Right atrium auricular region (tissue), 2 donors: Measurements from ENCODE around the gene CASP9. TPM values are rescaled to one million over a fixed set of nuclear protein-coding genes. Genes with fewer than 3 reads are reported as not detected.
"Not testable (repeated sequence)": the region's sequence is repeated elsewhere in the genome, so short reads cannot be mapped to it uniquely, and the experiment has no call there.

ENCODE experiments used
- DNase-seq: peaks from one replicate; pipeline ENCODE4 v3.0.0-alpha.2; 2019; ENCODE audit warnings: low spot score
- H3K27ac ChIP-seq, 2 donors: fragments of 200-600 bp; sonication (generic); 1 replicate in 1 of 2; 2 replicates in 1 of 2; pipeline ENCODE4 v1.5.1; 2016 to 2019
- H3K27me3 ChIP-seq, 2 donors: fragments of 200-600 bp; sonication (generic); one replicate each; pipeline versions ENCODE4 v1.5.1 to v1.6.0; 2017 to 2019
- H3K36me3 ChIP-seq: fragments of 200-600 bp; sonication (generic); one replicate; pipeline ENCODE4 v1.5.1; 2016
- H3K4me1 ChIP-seq, 2 donors: fragments of 200-600 bp; sonication (generic); one replicate each; pipeline versions ENCODE4 v1.5.1 to v1.6.0; 2017 to 2019
- H3K4me3 ChIP-seq, 2 donors: fragments of 200-600 bp; sonication (generic); 1 replicate in 1 of 2; 2 replicates in 1 of 2; pipeline ENCODE4 v1.5.1; 2017 to 2019; ENCODE audit warnings: mild to moderate bottlenecking in 1 of 2, moderate library complexity in 1 of 2
- H3K9me3 ChIP-seq, 2 donors: fragments of 200-600 bp; sonication (generic); one replicate each; pipeline ENCODE4 v1.5.1; 2019
- CTCF ChIP-seq, 2 donors: fragments of 200-600 bp; sonication (generic); IDR thresholded peaks; one replicate each; pipeline ENCODE4 v1.5.1; 2019; ENCODE audit warnings: antibody characterized with exemption in 2 of 2
- total RNA-seq, 2 donors: library from RNA; depleted of rRNA; stranded (reverse); fragments of >200 nt; gene quantifications; one replicate each; pipeline ENCODE4 v1.1.0, GENCODE V29; 2016

The CASP9 gene
- total RNA-seq, 2 donors from 2014 or later: 6.8 to 11.9 TPM

DNA sequence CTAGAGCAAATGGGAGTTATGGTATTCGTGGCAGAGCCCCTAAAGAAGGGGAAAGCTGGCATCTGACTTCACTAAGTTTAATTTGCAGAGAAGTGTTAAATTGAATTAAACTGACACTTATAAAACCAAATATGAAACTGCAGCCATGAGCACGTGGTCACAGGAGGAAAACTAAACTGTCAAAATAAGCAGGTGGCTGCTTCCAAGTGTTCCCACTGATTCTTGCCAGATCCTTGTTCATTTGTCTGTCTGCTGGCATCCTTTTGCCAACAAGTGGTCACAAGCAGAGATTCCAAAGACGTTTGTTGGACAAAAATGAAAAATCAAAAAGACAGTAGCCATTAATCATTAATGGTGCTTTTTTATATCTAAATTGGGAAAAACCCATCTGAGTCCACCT lies 54.7 kb downstream of the CASP9 start:
- Histone ChIP-seq H3K27ac (no peak overlapping the region), H3K9me3 (peaks cover 0 to 3% of the 10 kb centered on the region in 2 donors), H3K36me3 (no peaks in the 10 kb centered on the region), H3K27me3 (no peaks in the 10 kb centered on the region), H3K4me3 (no peak overlapping the region), H3K4me1 (no peaks in the 10 kb centered on the region)
- TF ChIP-seq CTCF (IDR thresholded peaks at IDR 0.05): no peak
- DNase-seq: no peak

GRCh38 chr1:15468145-15468544 lies 55.9 kb downstream of the CASP9 start:
- no peak for TF ChIP-seq CTCF (IDR thresholded peaks at IDR 0.05)
- Histone ChIP-seq H3K4me1 (no peaks in the 10 kb centered on the region), H3K27ac (no peak overlapping the region), H3K36me3 (no peaks in the 10 kb centered on the region), H3K4me3 (no peak overlapping the region), H3K9me3 (peaks cover 0 to 3% of the 10 kb centered on the region in 2 donors), H3K27me3 (no peaks in the 10 kb centered on the region)
- no peak for DNase-seq

- not testable (repeated sequence) for H3K9me3 ChIP-seq
Measured at GRCh38 chr1:15466955-15467625, 56.9 kb downstream of the CASP9 start.

DNA sequence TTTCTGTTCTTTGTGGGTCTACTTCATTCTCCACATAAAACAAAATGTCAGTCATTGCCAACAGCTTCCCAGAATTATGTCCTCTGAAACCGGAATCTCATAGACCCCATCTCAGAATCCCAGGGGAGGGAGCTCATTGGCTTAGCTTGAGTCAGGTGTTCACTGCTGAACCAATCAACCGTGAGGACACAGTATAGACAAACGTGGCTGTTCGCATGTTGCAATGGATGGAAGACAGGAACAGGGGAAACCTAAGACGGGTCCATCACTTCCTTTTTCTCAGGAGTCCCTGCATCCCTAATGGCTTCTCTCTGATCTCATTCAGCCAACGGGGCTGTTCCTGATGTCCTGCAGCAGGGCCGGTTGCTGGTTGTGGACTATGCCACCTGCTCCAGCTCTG lies 58.3 kb downstream of the CASP9 start:
- Histone ChIP-seq H3K27me3 (no peaks in the 10 kb centered on the region), H3K4me3 (no peak overlapping the region), H3K27ac (no peak overlapping the region), H3K36me3 (no peaks in the 10 kb centered on the region), H3K9me3 (peaks cover 0 to under 1% of the 10 kb centered on the region in 2 donors), H3K4me1 (no peaks in the 10 kb centered on the region)
- no peak for TF ChIP-seq CTCF (IDR thresholded peaks at IDR 0.05)
- no peak for DNase-seq

More at GRCh38 chr1:15466955-15467625, 56.9 kb downstream of the CASP9 start:
- H3K4me3 ChIP-seq, H3K36me3 ChIP-seq, H3K27ac ChIP-seq, H3K27me3 ChIP-seq, H3K4me1 ChIP-seq, DNase-seq: not testable (repeated sequence)

DNA sequence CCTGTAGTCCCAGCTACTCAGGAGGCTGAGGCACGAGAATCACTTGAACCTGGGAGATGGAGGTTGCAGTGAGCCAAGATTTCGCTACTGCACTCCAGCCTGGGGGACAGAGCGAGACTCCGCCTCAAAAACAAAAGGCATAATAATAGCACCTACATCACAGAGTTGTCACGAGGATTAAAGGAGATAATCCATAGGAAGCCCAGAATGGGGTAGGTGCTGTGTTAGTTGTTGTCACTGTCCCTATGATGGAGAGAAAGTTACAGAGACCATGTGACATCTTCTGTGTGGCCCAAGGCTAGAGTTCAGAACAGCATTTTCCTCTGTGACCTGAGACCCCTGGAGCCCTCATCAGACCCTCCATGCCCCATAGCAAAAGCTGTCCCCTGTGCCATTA lies 60.1 kb downstream of the CASP9 start:
- not testable (repeated sequence) for H3K4me3 ChIP-seq, H3K9me3 ChIP-seq, DNase-seq, H3K36me3 ChIP-seq, H3K4me1 ChIP-seq, H3K27me3 ChIP-seq, H3K27ac ChIP-seq

- not testable (repeated sequence) for DNase-seq
Measured at GRCh38 chr1:15463064-15463800, 60.8 kb downstream of the CASP9 start.

GRCh38 chr1:15460708-15461095 lies 63.3 kb downstream of the CASP9 start:
- Histone ChIP-seq H3K27ac (no peak overlapping the region), H3K36me3 (no peaks in the 10 kb centered on the region), H3K27me3 (no peaks in the 10 kb centered on the region), H3K4me3 (no peak overlapping the region), H3K4me1 (no peaks in the 10 kb centered on the region), H3K9me3 (no peaks in the 10 kb centered on the region)
- no peak for DNase-seq
- no peak for TF ChIP-seq CTCF (IDR thresholded peaks at IDR 0.05)

More at GRCh38 chr1:15463064-15463800, 60.8 kb downstream of the CASP9 start:
- H3K36me3 ChIP-seq, H3K4me3 ChIP-seq, H3K27ac ChIP-seq, H3K9me3 ChIP-seq, H3K27me3 ChIP-seq, H3K4me1 ChIP-seq: not testable (repeated sequence)
